Fibroblast of lung (primary cell): ENCODE results near the gene MACROD1.

Source experiments
- CTCF ChIP-seq, 2 donors: IDR thresholded peaks in 1 of 2; conservative IDR thresholded peaks in 1 of 2; 1 replicate in 1 of 2; 2 replicates in 1 of 2; pipeline ENCODE4 v1.5.1; 2011 to 2012; ENCODE audit warnings: low read length in 2 of 2, control low read depth in 1 of 2, inconsistent platforms in 1 of 2, low read depth in 1 of 2, mild to moderate bottlenecking in 1 of 2
- EZH2 ChIP-seq: IDR thresholded peaks from 2 replicates; pipeline ENCODE4 v1.5.1; 2012; ENCODE audit warnings: low read length, control low read depth, mild to moderate bottlenecking; ENCODE audit errors: missing control alignments

- TF ChIP-seq CTCF (conservative IDR thresholded peaks at IDR 0.05 in 1 of 2, IDR thresholded peaks at IDR 0.05 in 1 of 2; ENCODE audit: low read depth in 1 of 2, low read length in 2 of 2): no peak
- TF ChIP-seq EZH2: no peak
Observed at GRCh38 chr11:64056213-64056785, 109.6 kb downstream of the MACROD1 start.
